HFFc6 (cell line): ENCODE measurements around the gene TTLL7. TPM values are rescaled to one million over a fixed set of nuclear protein-coding genes. Genes with fewer than 3 reads are reported as not detected.

Experiments used
- DNase-seq: peaks from one replicate; pipeline ENCODE4 v3.0.0-alpha.2; 2018
- H3K27ac Mint-ChIP-seq: 2 replicates; pipeline ENCODE4 v1.8.0; 2020; ENCODE audit warnings: mild to moderate bottlenecking, mixed read lengths
- H3K27me3 Mint-ChIP-seq: 2 replicates; pipeline ENCODE4 v1.8.0; 2021; ENCODE audit warnings: mild to moderate bottlenecking, moderate library complexity, mixed read lengths; ENCODE audit not compliant: insufficient read depth
- H3K36me3 Mint-ChIP-seq: 2 replicates; pipeline ENCODE4 v1.8.0; 2021; ENCODE audit warnings: low read depth, mixed read lengths
- H3K4me1 Mint-ChIP-seq: 2 replicates; pipeline ENCODE4 v1.8.0; 2020; ENCODE audit warnings: low read depth, mixed read lengths
- H3K4me3 Mint-ChIP-seq: 2 replicates; pipeline ENCODE4 v1.8.0; 2020; ENCODE audit warnings: mild to moderate bottlenecking, moderate library complexity, mixed read lengths
- H3K9me3 Mint-ChIP-seq: 2 replicates; pipeline ENCODE4 v1.8.0; 2020; ENCODE audit warnings: mild to moderate bottlenecking, mixed read lengths
- CTCF ChIP-seq: fragments of 200-600 bp; sonication (generic); IDR thresholded peaks from 2 replicates; pipeline ENCODE4 v1.5.0; 2021; ENCODE audit warnings: antibody characterized with exemption, mild to moderate bottlenecking
- total RNA-seq, 6 experiments: library from RNA; stranded (reverse); fragmentation: NEBNext Ultra II Directional; extraction: Animal tissue kit (Norgen Biotek cat#: 25700); gene quantifications; 2 replicates in 1 of 6; 3 replicates in 5 of 6; pipeline ENCODE4 v1.2.3, GENCODE V29; 2021

TTLL7 gene
- total RNA-seq, 6 experiments from 2014 or later: 5.1 to 8.4 (median 7.5) TPM

- Mint-ChIP-seq H3K36me3 (no peaks in the 10 kb centered on the region), H3K4me3 (no peak overlapping the region), H3K27me3 (no peaks in the 10 kb centered on the region), H3K4me1 (no peaks in the 10 kb centered on the region), H3K27ac (no peak overlapping the region), H3K9me3 (no peaks in the 10 kb centered on the region)
- no peak for DNase-seq
- TF ChIP-seq CTCF: no peak
These were observed 162.4 kb downstream of the TTLL7 start for GRCh38 chr1:83836543-83836942.

GRCh38 chr1:83834621-83835264 lies 164.2 kb downstream of the TTLL7 start:
- H3K36me3 Mint-ChIP-seq: no peaks in the 10 kb centered on the region
- H3K4me1 Mint-ChIP-seq: no peaks in the 10 kb centered on the region
- no peak for DNase-seq
- TF ChIP-seq CTCF: peak; percentile 30; the same call in 1 of the 2 replicates
- no peaks in the 10 kb centered on the region; the same call in 1 of the 2 replicates for H3K27me3 Mint-ChIP-seq
- no peak overlapping the region for H3K4me3 Mint-ChIP-seq
- no peak overlapping the region for H3K27ac Mint-ChIP-seq
- H3K9me3 Mint-ChIP-seq: no peaks in the 10 kb centered on the region

GRCh38 chr1:83832194-83832593 lies 166.7 kb downstream of the TTLL7 start:
- TF ChIP-seq CTCF: no peak
- Mint-ChIP-seq H3K27ac (no peak overlapping the region), H3K4me1 (no peaks in the 10 kb centered on the region), H3K27me3 (no peaks in the 10 kb centered on the region; the same call in 1 of the 2 replicates), H3K4me3 (no peak overlapping the region), H3K36me3 (no peaks in the 10 kb centered on the region), H3K9me3 (no peaks in the 10 kb centered on the region)
- no peak for DNase-seq

GRCh38 chr1:83829106-83829505 lies 169.8 kb downstream of the TTLL7 start:
- Mint-ChIP-seq H3K36me3 (no peaks in the 10 kb centered on the region), H3K4me1 (no peaks in the 10 kb centered on the region), H3K9me3 (no peaks in the 10 kb centered on the region), H3K27me3 (no peaks in the 10 kb centered on the region; the same call in 1 of the 2 replicates), H3K4me3 (no peak overlapping the region), H3K27ac (no peak overlapping the region)
- TF ChIP-seq CTCF: no peak
- DNase-seq: no peak

GRCh38 chr1:83828456-83828855 lies 170.5 kb downstream of the TTLL7 start:
- H3K9me3 Mint-ChIP-seq: no peaks in the 10 kb centered on the region
- no peak for TF ChIP-seq CTCF
- H3K36me3 Mint-ChIP-seq: no peaks in the 10 kb centered on the region
- no peak overlapping the region for H3K4me3 Mint-ChIP-seq
- H3K27me3 Mint-ChIP-seq: no peaks in the 10 kb centered on the region; the same call in 1 of the 2 replicates
- no peak overlapping the region for H3K27ac Mint-ChIP-seq
- DNase-seq: no peak
- no peaks in the 10 kb centered on the region for H3K4me1 Mint-ChIP-seq
